K562 (cell line): ENCODE measurements around the gene PAF1. TPM values are rescaled to one million over a fixed set of nuclear protein-coding genes. Genes with fewer than 3 reads are reported as not detected.

Experiments used
- BCL6 ChIP-seq: fragments of 250-450 bp; sonication (Bioruptor Pico); IDR thresholded peaks from 2 replicates; pipeline ENCODE4 v1.4.0; 2020
- FOXK1 ChIP-seq: sonication (generic); formaldehyde crosslinking; IDR thresholded peaks from 2 replicates; pipeline ENCODE4 v1.8.0; 2022; ENCODE audit warnings: missing genetic modification reagents, mild to moderate bottlenecking, borderline replicate concordance
- HMGN3 ChIP-seq: IDR thresholded peaks from 2 replicates; pipeline ENCODE4 v1.6.1; 2011; ENCODE audit warnings: borderline replicate concordance, low read depth, mild to moderate bottlenecking, mixed read lengths, low read length; ENCODE audit not compliant: insufficient read length; ENCODE audit errors: extremely low read depth
- NONO ChIP-seq, 2 experiments: fragments of 200-400 bp in 1 of 2; fragments of 450-650 bp in 1 of 2; formaldehyde crosslinking in 1 of 2; IDR thresholded peaks; 2 replicates each; pipeline ENCODE4 v1.6.1; 2017; ENCODE audit warnings: low read depth in 2 of 2, mild to moderate bottlenecking in 2 of 2, moderate library complexity in 2 of 2, low read length in 1 of 2
- POLR2B ChIP-seq: fragments of 450-650 bp; IDR thresholded peaks from 2 replicates; pipeline ENCODE4 v1.6.1; 2018; ENCODE audit warnings: low read depth; ENCODE audit not compliant: partially characterized antibody
- POLR2G ChIP-seq: fragments of 200-400 bp; formaldehyde crosslinking; IDR thresholded peaks from 2 replicates; pipeline ENCODE4 v1.6.1; 2017; ENCODE audit warnings: low read depth, mild to moderate bottlenecking, antibody characterized with exemption, low read length, moderate library complexity
- POLR2H ChIP-seq: IDR thresholded peaks from 2 replicates; pipeline ENCODE4 v1.6.1; 2016; ENCODE audit warnings: missing genetic modification characterization, low read depth, mild to moderate bottlenecking, control low read depth, missing compliant biosample characterization, moderate library complexity
- PURB ChIP-seq: sonication (generic); formaldehyde crosslinking; IDR thresholded peaks from 2 replicates; pipeline ENCODE4 v1.9.0; 2021; ENCODE audit warnings: low read depth, mild to moderate bottlenecking, missing genetic modification reagents
- RBBP5 ChIP-seq: fragments of 200-600 bp; sonication (generic); IDR thresholded peaks from 2 replicates; pipeline ENCODE4 v1.6.1; 2012; ENCODE audit warnings: borderline replicate concordance, mild to moderate bottlenecking, low read length, control low read depth, inconsistent platforms; ENCODE audit not compliant: insufficient read depth, poor library complexity, severe bottlenecking
- SRSF7 ChIP-seq: fragments of 200-400 bp; formaldehyde crosslinking; optimal IDR thresholded peaks from 2 replicates; pipeline ENCODE3; 2017; ENCODE audit warnings: mild to moderate bottlenecking, low read depth, low read length
- TEAD1 ChIP-seq, 2 experiments: fragments of 450-650 bp in 1 of 2; sonication (generic) in 1 of 2; formaldehyde crosslinking; IDR thresholded peaks; 2 replicates each; pipeline versions ENCODE4 v1.4.0 to v1.8.0; 2020 to 2022; ENCODE audit warnings: mild to moderate bottlenecking in 2 of 2, missing genetic modification reagents in 1 of 2
- ZNF140 ChIP-seq: fragments of 250-450 bp; sonication (Bioruptor Pico); IDR thresholded peaks from 2 replicates; pipeline ENCODE4 v1.8.0; 2021; ENCODE audit warnings: moderate library complexity, mild to moderate bottlenecking, inconsistent platforms
- ZNF23 ChIP-seq: fragments of 250-450 bp; sonication (Bioruptor Pico); IDR thresholded peaks from 2 replicates; pipeline ENCODE4 v1.4.0; 2020; ENCODE audit warnings: mild to moderate bottlenecking
- polyA plus RNA-seq, 8 experiments: library from polyadenylated mRNA; depleted of rRNA in 4 of 8; stranded (reverse) in 5 of 8; unstranded in 3 of 8; fragments of >200 nt; fragmentation: Nextera tagmentation in 2 of 8; fragmentation: Illumina TruSeq in 1 of 8; extraction: Ambion mirVana in 2 of 8; extraction: Trizol in 1 of 8; gene quantifications; 2 replicates each; pipeline versions ENCODE4 v1.2.1 to v1.2.3, GENCODE V29; 2011 to 2014; ENCODE audit warnings: inconsistent platforms in 1 of 8, missing spikeins in 1 of 8
- total RNA-seq, 7 experiments: library from RNA; depleted of rRNA in 6 of 7; stranded (reverse); fragments of >200 nt in 6 of 7; fragmentation: Illumina TruSeq in 2 of 7; extraction: Trizol in 2 of 7; gene quantifications; 2 replicates each; pipeline versions ENCODE4 v1.2.1 to v1.2.3, GENCODE V29; 2011 to 2021; ENCODE audit warnings: low replicate concordance in 1 of 7
- TF ChIP-seq, protein P1 (sequence below): fragments of 450-650 bp; formaldehyde crosslinking; IDR thresholded peaks from 2 replicates; pipeline ENCODE4 v1.4.0; 2022; ENCODE audit warnings: missing genetic modification characterization
- TF ChIP-seq, protein P2 (sequence below): fragments of 450-650 bp; IDR thresholded peaks from 2 replicates; pipeline ENCODE4 v1.6.1; 2017; ENCODE audit warnings: antibody characterized with exemption, mild to moderate bottlenecking
- TF ChIP-seq, protein P3 (sequence below), 2 experiments: fragments of 450-650 bp; IDR thresholded peaks; 2 replicates each; pipeline ENCODE4 v1.6.1; 2018; ENCODE audit warnings: mild to moderate bottlenecking in 2 of 2, low read depth in 1 of 2; ENCODE audit not compliant: partially characterized antibody in 2 of 2

The PAF1 gene
- total and polyA plus RNA-seq, 9 of the 15 experiments (the other 6 are each of a cell fraction or from before 2014, with no cell fraction given): 1.5 to 45.0 (median 33.8) TPM

DNA sequence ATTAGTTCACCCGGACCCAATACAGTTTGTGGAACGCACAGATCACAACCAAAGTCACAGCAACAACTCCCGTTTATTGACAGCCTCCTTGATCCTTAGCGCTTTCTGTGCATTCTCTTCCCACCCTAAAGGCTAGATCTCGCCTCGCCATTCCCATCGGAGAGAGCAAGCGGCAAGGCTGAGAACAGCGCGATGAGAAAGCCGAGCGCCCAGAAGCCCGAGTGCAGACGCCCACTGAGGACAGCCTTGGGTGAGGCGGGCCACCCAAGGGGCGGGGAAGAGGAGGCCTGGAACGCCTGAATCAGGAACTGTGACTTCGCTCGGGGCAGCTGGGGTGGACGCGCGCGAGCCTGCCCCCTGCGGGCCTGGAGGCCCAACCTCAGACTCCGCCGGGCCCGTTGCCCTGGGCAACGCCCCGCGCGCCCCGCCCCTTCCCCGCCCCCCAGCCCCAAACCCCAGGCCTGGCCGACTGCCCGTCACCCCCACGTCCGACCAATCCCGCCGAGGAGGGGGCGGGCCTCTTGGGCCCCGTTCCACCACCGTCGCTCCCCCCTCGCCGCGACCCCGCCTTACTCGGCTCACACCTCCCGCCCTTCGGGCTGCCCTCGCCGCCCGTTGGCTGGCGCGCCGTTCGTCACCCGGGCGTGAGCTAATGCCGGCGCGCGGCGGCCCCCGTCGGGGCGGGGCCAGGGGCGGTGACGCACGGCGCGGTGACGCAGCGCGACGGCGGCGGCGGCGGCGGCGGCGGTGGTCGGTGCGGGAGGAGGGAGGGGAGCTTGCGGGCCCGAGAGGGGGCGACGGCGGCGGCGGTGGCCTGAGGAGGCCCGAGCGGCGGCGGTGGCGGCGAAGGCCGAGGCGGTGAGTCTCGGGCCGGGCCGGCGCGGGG is 48.9 kb downstream of the PAF1 start, which contains the start of gene SAMD4B (continued):
- TF ChIP-seq, protein P1, sequence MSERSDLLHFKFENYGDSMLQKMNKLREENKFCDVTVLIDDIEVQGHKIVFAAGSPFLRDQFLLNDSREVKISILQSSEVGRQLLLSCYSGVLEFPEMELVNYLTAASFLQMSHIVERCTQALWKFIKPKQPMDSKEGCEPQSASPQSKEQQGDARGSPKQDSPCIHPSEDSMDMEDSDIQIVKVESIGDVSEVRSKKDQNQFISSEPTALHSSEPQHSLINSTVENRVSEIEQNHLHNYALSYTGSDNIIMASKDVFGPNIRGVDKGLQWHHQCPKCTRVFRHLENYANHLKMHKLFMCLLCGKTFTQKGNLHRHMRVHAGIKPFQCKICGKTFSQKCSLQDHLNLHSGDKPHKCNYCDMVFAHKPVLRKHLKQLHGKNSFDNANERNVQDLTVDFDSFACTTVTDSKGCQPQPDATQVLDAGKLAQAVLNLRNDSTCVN: no peak
- no peak for TF ChIP-seq PURB
- peak; percentile 92 for TF ChIP-seq POLR2G
- TF ChIP-seq, protein P2, sequence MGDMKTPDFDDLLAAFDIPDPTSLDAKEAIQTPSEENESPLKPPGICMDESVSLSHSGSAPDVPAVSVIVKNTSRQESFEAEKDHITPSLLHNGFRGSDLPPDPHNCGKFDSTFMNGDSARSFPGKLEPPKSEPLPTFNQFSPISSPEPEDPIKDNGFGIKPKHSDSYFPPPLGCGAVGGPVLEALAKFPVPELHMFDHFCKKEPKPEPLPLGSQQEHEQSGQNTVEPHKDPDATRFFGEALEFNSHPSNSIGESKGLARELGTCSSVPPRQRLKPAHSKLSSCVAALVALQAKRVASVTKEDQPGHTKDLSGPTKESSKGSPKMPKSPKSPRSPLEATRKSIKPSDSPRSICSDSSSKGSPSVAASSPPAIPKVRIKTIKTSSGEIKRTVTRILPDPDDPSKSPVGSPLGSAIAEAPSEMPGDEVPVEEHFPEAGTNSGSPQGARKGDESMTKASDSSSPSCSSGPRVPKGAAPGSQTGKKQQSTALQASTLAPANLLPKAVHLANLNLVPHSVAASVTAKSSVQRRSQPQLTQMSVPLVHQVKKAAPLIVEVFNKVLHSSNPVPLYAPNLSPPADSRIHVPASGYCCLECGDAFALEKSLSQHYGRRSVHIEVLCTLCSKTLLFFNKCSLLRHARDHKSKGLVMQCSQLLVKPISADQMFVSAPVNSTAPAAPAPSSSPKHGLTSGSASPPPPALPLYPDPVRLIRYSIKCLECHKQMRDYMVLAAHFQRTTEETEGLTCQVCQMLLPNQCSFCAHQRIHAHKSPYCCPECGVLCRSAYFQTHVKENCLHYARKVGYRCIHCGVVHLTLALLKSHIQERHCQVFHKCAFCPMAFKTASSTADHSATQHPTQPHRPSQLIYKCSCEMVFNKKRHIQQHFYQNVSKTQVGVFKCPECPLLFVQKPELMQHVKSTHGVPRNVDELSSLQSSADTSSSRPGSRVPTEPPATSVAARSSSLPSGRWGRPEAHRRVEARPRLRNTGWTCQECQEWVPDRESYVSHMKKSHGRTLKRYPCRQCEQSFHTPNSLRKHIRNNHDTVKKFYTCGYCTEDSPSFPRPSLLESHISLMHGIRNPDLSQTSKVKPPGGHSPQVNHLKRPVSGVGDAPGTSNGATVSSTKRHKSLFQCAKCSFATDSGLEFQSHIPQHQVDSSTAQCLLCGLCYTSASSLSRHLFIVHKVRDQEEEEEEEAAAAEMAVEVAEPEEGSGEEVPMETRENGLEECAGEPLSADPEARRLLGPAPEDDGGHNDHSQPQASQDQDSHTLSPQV: no peak
- peak in 1 of 2 experiments; percentile 60; a peak in 2 of 4 replicates for TF ChIP-seq NONO (IDR thresholded peaks at IDR 0.05; ENCODE audit: low read depth in 2 of 2, low read length in 1 of 2)
- no peak for TF ChIP-seq ZNF140 (CRISPR knock-in tag)
- TF ChIP-seq, protein P3, sequence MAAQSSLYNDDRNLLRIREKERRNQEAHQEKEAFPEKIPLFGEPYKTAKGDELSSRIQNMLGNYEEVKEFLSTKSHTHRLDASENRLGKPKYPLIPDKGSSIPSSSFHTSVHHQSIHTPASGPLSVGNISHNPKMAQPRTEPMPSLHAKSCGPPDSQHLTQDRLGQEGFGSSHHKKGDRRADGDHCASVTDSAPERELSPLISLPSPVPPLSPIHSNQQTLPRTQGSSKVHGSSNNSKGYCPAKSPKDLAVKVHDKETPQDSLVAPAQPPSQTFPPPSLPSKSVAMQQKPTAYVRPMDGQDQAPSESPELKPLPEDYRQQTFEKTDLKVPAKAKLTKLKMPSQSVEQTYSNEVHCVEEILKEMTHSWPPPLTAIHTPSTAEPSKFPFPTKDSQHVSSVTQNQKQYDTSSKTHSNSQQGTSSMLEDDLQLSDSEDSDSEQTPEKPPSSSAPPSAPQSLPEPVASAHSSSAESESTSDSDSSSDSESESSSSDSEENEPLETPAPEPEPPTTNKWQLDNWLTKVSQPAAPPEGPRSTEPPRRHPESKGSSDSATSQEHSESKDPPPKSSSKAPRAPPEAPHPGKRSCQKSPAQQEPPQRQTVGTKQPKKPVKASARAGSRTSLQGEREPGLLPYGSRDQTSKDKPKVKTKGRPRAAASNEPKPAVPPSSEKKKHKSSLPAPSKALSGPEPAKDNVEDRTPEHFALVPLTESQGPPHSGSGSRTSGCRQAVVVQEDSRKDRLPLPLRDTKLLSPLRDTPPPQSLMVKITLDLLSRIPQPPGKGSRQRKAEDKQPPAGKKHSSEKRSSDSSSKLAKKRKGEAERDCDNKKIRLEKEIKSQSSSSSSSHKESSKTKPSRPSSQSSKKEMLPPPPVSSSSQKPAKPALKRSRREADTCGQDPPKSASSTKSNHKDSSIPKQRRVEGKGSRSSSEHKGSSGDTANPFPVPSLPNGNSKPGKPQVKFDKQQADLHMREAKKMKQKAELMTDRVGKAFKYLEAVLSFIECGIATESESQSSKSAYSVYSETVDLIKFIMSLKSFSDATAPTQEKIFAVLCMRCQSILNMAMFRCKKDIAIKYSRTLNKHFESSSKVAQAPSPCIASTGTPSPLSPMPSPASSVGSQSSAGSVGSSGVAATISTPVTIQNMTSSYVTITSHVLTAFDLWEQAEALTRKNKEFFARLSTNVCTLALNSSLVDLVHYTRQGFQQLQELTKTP (IDR thresholded peaks at IDR 0.05; ENCODE audit: low read depth in 1 of 2, partially characterized antibody in 2 of 2): peak in 1 of 2 experiments; percentile 71
- no peak for TF ChIP-seq RBBP5
- TF ChIP-seq FOXK1 (CRISPR knock-in tag): peak; percentile 65; the same call in 1 of the 2 replicates
- TF ChIP-seq HMGN3: peak; percentile 68
- no peak for TF ChIP-seq BCL6 (CRISPR knock-in tag)
- peak; percentile 92 for TF ChIP-seq POLR2B
- 0 out of 2 replicates have a peak, but pooled peaks have one; percentile 22 for TF ChIP-seq POLR2H (tag)
- TF ChIP-seq SRSF7: no peak
- peak; percentile 24 to 87; a peak in 1 of 4 replicates for TF ChIP-seq TEAD1 (CRISPR knock-in tag; IDR thresholded peaks at IDR 0.05)
- no peak for TF ChIP-seq ZNF23
